HL-60/S4 (cell line): ENCODE measurements around the gene EME2.

Experiments
- in situ Hi-C: fragments of 300-500 bp; cut with MboI; formaldehyde crosslinking; loops from 2 replicates; pipeline ENCODE4 v1.14.3; 2022; ENCODE audit warnings: low sequenced_read_pairs

Gene EME2

DNA sequence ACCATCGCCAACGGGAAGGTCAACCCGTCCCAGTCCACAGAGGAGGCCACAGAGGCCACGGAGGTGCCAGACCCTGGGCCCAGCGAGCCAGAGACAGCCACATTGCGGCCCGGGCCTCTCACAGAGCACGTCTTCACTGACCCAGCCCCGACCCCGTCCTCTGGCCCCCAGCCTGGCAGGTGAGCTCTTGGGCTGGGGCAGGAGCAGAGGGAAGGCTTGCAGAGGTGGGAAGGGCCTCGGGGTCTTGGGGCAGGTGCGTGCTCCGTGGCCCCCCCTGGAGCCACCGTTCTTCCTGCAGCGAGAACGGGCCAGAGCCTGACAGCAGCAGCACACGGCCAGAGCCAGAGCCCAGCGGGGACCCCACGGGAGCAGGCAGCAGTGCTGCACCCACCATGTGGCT is 6.4 kb upstream of the EME2 start:
- in situ Hi-C loops: no loop called here

DNA sequence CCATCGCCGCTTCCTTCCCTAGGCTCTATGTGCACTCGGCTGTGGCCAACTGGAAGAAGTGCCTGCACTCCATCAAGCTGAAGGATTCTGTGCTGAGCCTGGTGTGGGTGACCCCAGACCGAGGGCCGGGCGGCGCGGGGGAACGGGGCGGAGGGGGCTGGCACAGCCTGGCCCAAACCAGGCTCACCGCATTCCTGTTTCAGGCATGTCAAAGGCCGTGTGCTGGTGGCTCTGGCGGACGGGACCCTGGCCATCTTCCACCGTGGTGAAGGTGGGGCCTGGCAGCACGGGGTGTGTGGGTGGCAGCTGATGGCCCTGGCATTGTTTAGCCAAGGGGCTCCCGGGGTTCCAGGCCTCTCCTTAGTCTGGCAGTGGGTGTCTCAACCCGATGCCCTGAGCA is 5.9 kb upstream of the EME2 start:
- in situ Hi-C loops: no loop called here

DNA sequence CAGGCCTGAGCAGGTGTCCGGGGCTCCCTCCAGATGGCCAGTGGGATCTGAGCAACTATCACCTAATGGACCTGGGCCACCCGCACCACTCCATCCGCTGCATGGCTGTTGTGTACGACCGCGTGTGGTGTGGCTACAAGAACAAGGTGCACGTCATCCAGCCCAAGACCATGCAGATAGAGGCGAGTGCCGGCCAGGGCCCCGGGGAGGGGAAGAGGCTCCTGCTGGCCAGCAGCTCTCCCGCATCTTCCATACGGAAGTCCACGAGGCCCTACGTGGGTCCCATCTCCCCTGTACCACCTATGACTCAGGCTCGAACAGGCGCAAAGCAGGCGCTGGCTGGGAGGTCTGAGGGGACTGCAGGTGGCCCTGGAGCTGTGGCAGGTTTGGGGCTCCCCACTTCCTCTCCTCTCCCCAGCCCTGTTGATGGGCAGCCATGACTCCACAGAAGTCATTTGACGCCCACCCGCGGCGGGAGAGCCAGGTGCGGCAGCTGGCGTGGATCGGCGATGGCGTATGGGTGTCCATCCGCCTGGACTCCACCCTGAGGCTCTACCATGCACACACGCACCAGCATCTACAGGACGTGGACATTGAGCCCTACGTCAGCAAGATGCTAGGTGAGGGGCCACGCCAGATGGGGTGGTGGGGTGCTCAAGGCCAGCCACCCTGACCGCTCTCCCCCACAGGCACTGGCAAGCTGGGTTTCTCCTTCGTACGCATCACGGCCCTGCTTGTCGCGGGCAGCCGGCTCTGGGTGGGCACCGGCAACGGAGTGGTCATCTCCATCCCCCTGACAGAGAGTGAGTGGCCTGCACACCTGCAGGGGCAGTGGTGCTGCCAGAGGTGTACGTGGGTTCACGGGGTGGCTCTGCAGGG is 5.3 kb upstream of the EME2 start:
- in situ Hi-C loops: no loop called here

DNA sequence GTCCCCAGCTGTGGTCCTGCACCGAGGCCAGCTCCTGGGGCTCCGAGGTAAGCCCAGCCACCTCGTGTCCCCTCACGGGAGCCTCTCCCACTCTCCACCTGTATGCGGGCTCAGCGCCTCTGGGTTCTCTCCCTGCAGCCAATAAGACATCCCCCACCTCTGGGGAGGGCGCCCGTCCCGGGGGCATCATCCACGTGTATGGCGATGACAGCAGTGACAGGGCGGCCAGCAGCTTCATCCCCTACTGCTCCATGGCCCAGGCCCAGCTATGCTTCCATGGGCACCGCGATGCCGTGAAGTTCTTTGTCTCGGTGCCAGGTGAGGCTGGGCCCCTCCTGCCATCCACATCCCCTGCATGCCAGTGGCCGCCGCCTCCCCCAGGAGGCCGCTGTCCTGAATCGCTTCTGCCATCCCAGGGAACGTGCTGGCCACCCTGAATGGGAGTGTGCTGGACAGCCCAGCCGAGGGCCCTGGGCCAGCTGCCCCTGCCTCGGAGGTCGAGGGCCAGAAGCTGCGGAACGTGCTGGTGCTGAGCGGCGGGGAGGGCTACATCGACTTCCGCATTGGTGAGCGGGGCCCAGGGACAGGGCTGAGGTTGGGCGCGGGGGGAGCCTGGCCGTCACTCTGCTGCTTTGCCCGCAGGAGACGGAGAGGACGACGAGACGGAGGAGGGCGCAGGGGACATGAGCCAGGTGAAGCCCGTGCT is 4.4 kb upstream of the EME2 start:
- in situ Hi-C loops: no loop called here

DNA sequence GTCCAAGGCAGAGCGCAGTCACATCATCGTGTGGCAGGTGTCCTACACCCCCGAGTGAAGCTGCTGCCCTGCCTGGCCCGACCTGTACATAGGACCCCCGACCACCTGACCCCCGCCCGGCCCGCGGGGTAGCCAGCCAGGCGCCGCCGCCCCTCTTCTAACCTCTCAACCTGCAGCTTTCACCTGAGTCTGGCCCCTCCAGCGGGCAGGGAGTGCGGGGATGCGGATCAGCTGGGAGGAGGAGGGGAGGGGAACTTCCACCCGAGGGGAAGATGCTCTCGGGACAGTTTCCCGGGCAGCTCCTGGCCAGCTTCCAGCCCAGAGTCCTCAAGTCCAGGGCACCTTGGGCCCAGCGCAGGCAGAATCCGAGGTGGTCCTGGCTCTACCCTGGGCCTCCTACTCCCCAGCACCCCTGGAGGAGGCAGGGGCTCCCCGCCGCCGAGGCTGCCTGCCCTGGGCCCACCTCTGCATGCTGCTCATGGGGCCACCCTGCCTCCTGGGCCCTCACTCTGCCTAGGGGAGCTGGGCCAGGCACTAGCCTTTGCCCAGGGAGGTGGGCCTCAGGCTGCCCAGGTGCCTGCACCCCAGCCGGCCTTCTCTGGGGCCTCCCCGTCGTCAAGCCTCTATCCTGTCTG is 3.7 kb upstream of the EME2 start:
- in situ Hi-C loops: no loop called here

DNA sequence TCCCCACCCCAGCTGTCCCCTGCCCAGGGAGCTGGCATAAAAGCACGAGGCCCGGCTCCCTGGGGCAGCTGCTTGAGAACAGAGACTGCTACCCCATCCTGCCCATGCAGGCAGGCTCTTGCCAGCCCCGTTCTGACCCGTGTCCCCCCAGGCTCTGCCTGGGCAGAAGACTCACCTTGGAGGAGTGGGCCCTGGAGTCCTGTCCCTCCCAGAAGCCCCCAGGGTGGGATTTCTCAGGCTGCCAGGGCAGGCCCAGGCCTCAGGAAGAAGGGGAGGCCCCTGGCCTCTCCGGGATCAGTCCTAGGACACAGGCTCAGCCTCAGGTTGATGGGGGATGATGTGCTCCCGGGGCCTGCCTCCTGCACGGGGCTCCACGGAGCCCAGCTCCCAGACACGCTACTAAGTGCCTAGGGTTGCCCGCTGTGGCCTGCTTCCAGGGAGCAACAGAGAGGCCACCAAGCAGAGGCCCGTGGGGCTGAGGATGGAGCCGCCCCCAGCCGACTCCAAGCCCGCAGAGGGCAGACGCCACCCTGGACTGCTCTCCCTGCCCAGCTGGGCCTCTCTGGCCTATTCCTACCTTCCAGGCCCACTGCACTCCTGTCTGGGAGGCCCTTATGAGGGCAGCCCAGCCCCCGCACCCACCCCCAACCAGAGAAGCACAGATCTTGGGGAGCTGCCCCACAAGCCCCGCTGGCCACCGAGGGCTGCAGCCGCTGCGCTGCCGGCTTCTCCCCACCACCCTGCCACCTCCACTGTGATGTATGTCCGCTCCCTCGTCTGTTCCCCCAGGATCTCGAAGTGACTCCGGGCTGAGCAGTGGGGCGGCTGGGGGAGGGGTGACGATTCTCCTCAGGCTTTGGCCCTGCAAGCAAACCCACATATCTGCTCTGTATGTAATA is 3.0 kb upstream of the EME2 start:
- in situ Hi-C loops: no loop called here

DNA sequence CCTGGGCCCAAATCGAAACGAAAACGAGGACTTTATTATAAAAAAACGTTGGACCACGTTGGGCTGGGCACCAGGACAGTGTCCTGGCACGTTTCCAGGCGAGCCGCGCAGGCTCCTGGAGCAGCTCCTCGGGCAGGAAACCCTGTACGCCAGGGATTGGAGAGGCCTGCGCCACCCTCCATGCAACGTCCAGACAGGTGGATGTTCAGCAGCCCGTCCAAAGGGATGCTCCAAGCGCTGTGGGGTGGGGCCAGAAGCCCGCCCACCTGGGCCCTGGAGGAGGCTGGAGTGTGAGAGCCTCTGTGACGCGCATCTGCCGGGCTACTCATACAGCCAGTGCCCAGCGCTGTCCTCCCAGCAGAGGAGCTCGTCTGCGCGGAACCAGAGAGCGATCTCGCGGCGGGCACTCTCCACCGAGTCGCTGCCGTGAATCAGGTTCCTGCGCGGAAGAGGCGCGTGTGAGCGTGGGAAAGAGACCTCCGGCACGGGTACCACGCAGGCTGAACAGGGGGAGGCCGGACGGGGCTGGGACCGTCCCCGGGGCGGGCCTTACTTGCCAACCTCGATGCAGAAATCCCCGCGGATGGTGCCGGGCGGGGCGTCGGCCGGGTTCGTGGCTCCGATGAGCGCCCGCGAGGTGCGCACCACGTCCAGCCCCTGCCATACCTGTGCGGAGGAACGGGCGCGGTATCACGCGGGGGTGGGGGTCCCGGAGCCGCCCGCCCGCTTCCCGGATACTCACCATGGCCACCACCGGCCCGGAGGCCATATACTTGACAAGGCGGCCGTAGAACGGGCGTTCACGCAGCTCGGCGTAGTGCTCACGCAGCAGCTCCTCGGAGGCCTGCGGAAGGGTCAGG is 2.1 kb upstream of the EME2 start:
- in situ Hi-C loops: no loop called here

DNA sequence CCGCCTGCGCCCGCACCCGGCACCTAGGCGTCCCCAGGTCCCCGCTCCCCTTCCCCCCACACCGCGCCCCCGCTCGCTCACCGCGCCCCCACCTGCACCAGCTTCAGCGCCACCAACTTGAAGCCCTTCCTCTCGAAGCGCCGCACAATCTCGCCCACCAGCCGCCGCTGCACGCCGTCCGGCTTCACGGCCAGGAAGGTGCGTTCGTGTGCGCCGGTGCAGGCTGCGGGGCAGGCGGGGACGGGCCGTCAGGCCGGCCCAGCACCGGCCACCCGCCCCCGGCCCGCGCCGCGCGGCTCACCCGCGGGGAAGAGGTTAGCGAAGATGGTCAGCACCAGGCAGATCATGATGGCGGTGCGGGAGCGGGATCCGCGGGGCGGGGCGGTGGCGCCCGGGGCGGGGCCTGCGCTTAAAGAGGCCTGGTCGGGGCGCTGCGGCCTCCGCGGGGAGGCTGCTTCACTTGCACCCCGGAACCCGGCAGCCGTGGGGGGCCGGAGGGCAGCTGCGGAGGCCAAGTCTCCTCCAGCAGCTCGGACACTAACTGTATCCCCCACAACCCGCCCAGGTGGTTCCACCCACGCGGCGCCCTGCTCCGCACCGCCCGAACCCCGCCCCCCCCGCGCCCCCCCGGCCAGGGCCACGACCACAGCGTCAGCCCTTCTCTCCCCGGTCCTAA is 1.3 kb upstream of the EME2 start, which contains the start of gene NME3:
Gene NME3 (minus strand): TSS at position 356 of the 676 bp plus-strand sequence. CDS start 9 bp downstream, at position 347.
- in situ Hi-C loops: no loop called here

DNA sequence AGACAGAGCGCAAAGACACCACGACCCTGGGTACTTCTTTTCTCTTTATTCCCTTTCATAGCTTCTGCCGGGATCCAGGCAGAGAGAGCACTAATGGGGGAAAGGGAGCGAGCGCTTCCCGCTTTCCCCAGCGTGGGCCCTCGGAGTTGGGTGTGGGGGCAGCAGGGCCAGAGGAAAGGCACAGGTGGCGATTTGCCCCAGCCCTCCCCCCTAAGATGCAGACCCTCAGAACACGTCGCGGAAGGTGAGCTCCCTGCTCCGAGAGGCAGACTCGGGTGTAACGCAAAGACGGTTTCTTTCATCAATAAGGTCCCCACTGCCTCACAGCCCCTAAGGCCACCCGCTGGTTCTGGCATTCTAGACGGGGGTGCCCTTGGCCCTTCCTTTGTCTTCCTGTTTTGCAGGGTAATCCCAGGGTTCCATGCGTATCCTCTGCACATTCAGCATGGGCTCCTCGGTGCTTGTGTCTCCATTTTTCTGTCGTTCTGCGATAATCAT is 697 bp upstream of the EME2 start:
- in situ Hi-C loops: no loop called here

DNA sequence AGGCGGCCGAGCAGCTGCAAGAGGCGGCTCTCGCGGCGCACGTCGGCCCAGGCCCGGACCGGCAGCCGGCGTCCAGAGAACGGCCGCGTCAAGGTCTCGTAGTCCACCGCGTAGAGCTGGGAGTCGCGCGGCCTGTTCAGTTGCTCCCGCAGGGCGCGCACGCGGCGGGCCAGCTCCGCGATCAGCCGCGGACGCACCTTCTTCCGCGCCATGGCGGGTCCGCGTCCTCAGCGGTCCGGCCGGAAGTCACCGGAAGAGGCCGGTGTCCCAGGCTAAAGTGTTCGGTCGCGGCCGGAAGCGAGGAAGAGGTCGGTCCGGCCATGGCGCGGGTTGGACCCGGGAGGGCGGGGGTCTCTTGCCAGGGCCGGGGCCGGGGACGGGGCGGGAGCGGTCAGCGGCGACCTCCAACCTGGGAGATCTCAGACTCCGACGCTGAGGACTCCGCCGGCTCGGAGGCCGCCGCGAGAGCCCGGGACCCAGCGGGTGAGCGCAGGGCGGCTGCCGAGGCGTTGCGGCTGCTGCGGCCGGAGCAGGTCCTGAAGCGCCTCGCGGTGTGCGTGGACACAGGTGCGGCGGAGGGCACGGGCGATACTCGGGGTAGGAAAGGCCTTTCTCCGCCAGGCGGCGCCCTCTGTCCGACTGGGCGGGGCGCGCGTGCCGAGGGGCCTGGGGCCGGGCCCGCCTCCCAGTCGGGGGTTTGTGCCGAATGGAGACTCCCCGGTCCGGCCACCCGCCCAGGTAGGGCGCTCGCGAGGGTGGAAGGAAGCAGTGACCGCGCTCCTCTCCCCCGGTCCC is 495 bp downstream of the EME2 start, which contains the start of gene MRPS34:
Gene MRPS34 (minus strand): TSS at position 227 of the 795 bp plus-strand sequence. CDS start 15 bp downstream, at position 212.
- in situ Hi-C loops: no loop called here

DNA sequence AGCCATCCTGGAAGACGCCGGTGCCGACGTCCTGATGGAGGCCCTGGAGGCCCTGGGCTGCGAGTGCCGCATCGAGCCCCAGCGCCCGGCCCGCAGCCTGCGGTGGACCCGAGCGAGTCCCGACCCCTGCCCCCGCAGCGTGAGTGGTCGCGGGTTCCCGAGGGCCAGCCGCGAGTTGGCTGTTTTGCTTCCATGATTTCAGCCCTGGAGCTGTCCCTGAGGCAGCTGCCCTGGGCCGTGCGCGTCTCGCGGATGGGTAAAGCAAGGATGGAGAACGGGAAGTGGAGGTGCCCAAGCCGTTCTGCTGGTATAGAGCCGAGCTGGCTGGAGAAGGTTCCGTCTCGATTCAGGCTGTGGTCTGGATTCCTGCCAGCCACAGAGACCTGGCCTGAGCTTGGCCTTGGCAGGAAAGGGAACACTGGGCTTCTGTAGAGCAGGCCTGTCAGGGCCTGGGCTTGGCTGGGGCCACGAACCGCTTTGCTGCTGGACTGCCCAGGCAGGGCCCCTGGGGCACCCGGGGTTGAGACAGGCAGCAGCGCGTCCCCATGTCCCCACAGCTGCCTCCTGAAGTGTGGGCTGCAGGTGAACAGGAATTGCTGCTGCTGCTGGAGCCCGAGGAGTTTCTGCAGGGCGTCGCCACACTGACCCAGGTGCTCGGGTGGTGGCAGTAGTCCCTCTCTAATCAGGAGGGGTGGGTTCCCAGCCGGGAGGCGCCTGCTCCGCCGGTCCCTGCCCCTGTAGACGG is 1.3 kb downstream of the EME2 start:
- in situ Hi-C loops: no loop called here

DNA sequence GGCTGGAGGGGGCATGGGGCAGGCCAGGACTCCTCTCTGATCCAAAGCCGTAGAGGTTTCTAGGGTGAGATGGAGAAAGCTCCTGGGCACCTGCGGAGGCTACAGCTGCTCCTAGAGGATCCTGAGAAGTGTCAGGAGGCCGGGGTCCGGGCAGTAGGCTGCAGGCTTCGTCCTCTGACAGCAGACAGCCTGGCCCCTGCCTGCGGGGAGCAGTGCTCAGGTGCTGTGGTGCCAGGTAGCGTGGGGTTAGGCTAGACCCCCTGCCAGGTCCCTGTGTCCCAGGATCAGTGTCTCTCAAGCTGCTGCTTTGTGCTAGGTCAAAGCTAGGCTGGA is 1.8 kb downstream of the EME2 start:
- in situ Hi-C loops: no loop called here

DNA sequence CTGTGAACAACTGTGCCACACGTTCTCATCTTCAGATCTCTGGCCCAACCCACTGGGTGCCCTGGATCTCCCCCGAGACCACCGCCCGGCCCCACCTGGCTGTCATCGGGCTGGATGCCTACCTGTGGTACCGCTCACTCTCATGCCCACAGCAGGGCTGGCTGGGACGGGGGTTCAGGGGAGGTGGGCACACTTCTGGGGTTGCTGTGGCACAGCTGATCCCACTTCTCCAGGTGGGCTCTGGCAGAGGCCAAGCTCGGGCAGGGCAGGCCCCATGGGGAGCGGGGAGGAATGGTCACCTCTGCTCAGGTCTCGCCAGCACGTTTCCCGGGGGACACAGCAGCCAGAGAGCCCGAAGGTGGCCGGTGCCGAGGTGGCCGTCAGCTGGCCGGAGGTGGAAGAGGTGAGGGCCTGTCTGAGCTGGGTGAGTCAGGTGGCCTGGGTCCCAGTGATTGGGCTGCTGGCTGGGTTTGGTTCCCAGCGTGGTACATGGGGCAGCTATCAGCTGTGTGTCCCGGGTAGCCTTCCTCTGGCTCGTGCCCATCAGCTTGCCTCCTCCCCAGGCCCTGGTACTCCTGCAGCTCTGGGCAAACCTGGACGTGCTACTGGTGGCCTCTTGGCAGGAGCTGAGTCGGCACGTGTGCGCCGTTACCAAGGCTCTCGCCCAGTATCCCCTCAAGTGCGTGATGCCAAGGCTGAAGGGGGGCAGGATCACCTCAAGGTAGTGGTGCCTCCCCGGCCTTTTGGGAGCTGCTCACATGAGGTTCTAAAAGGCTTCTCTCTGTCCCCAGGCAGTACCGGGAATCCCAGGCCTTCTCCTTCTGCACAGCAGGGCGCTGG is 2.6 kb downstream of the EME2 start:
- in situ Hi-C loops: no loop called here

DNA sequence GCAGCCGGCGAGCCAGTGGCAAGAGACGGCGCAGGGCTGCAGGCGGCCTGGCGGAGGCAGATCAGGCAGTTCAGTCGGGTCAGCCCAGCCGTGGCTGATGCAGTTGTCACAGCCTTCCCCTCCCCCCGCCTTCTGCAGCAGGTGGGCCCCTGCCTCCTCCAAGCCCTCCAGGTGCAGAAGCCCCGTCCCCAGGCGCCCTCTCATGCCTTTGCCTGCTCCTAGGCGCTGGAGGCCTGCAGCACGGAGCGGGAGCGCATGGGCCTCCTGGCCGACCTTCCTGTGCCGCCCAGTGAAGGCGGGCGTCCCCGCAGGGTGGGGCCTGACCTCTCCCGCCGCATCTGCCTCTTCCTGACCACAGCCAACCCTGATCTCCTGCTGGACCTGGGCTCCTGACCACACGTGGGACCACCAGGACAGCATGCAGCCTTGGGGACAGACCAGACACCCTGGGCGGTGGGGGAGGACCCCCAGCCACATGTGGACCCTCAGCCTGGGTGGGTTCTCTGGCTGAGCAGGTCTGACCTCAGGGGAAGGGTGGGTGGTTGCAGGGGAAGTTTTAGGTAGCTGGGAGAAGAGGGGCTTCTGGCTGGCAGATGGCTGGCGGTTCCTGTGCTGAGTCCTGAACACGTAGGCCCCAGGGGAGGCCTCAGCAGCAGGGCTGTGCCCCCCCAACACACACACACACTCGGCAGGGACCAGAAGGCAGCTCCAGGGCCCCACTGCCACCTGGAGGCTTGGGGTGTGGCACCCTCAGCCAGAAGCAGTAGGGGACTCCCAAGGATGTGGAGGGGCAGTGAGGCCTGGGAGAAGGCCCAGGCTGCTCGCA is 3.4 kb downstream of the EME2 start:
- in situ Hi-C loops: no loop called here

DNA sequence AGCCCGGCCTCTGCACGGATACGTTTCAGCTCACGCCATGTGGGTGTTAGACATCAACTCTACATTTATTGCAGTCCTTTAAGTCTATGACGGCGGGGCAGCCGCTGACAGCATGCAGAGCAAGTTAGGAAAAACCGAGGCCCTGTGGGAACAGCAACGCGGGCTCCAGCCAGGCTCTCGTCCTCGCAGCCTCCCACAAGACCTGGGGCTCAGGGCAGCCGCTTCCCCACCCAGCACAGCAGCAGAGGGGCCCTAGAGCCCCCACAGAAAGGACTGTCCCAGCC is 4.0 kb downstream of the EME2 start:
- in situ Hi-C loops: no loop called here

DNA sequence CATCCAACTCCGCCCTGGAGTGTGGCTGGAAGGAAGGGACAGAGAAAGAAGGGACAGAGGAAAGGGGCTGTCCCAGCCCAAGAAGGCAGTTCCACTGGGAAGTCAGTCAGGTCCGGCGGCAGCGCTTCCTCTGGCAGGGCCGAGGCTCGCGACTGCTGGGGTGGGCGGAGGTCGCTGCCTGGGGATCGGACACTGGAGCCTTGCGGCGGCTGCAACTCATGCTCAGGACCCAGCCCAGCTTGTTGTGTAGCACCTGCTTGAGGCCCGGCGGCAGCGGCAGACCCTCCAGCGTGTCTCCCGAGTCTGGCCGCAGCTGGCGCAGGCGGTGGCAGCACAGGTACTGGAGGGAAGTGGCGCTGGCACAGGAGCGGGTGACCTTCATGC is 4.4 kb downstream of the EME2 start:
- in situ Hi-C loops: no loop called here
